Testis (tissue), 3 donors: ENCODE measurements around the gene MIGA2. TPM values are rescaled to one million over a fixed set of nuclear protein-coding genes. Genes with fewer than 3 reads are reported as not detected.

Experiments used
- DNase-seq: peaks from one replicate; pipeline ENCODE4 v3.0.0-alpha.2; 2019
- H3K27ac ChIP-seq, 2 donors: fragments of 200-600 bp; sonication (generic); one replicate each; pipeline ENCODE4 v1.5.1; 2019
- H3K27me3 ChIP-seq: fragments of 200-600 bp; sonication (generic); one replicate; pipeline ENCODE4 v1.5.1; 2019
- H3K36me3 ChIP-seq: fragments of 200-600 bp; sonication (generic); one replicate; pipeline ENCODE4 v1.5.1; 2017; ENCODE audit warnings: low read depth; ENCODE audit errors: missing control alignments
- H3K4me1 ChIP-seq: fragments of 200-600 bp; sonication (generic); one replicate; pipeline ENCODE4 v1.5.1; 2019
- H3K4me3 ChIP-seq, 2 donors: fragments of 200-600 bp; sonication (generic); one replicate each; pipeline ENCODE4 v1.5.1; 2017 to 2019
- H3K9me3 ChIP-seq: fragments of 200-600 bp; sonication (generic); one replicate; pipeline ENCODE4 v1.5.1; 2017
- POLR2A ChIP-seq: fragments of 450-650 bp; IDR thresholded peaks from one replicate; pipeline ENCODE4 v1.6.1; 2017; ENCODE audit warnings: antibody characterized with exemption, mild to moderate bottlenecking, moderate library complexity
- WGBS, 2 donors: methylation state at CpG; one replicate each; pipeline ENCODE4 v1.1.5; 2018; 5-methylcytosine and 5-hydroxymethylcytosine counted together
- intact Hi-C: fragments of 100-400 bp; cut with DNase I; formaldehyde crosslinking; loops from one replicate; pipeline ENCODE4 v1.15.1; 2023; ENCODE audit warnings: low total_unique reads
- polyA plus RNA-seq: library from polyadenylated mRNA; stranded (reverse); fragments of 350-450 nt; fragmentation: Illumina TruSeq; extraction: RNeasy Lipid Tissue Mini Kit (QIAGEN cat#74804); gene quantifications from one replicate; pipeline ENCODE4 v1.2.3, GENCODE V29; 2014; ENCODE audit warnings: low read depth, low replicate concordance; ENCODE audit not compliant: insufficient read depth
- total RNA-seq, 2 donors: library from RNA; depleted of rRNA; stranded (reverse); fragments of >200 nt; gene quantifications; one replicate each; pipeline ENCODE4 v1.2.3, GENCODE V29; 2016
- TF ChIP-seq, protein P1 (sequence below), 3 experiments: fragments of 450-650 bp in 2 of 3; fragments of 200-600 bp in 1 of 3; sonication (generic) in 1 of 3; IDR thresholded peaks; one replicate each; pipeline ENCODE4 v1.5.1; 2016 to 2019; ENCODE audit warnings: antibody characterized with exemption in 3 of 3, mild to moderate bottlenecking in 2 of 3, moderate library complexity in 1 of 3

Gene MIGA2
- total and polyA plus RNA-seq, 3 donors from 2014 or later, result 22.9 to 42.7 (median 42.0) TPM

DNA sequence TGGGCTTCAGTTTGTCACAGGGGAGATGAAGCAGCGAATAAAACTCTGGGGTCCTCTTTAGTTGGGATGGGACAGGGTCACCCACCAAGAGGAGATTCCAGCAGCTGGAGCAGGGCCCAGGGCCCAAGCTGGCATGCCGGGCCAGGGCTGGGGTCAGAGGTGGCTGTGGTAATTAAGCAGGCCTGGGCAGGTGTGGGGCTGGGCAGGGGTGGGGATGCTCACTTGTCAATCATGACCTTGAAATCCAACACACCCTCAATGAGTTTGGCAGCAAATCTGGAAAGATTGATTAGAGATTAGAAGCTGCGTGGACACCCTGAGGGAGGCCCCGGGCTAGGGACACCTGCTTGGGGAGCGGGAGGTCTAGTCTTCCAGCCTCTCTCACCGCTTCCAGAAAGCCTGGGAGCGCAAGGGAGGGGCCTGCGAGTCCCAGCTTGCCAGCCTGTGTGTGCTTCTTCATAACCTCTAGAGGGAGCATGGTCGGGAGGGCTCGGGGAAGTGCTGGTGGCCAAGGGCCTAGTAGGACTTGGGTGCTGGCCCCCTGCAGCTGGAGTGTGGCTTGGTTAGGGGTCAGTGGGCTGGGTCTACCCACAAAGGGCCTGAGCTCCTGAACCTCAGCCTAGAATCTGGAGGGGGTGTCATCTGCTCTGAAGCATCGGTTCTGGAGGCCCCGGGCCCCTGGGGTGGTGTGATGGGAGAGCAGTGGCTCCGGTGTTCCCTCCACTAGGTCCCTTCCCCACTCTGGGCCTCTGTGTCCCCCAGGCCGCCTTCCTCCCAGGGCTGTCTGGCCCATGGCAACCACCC is 66.6 kb downstream of the MIGA2 start:
- no peak for TF ChIP-seq POLR2A
- TF ChIP-seq, protein P1, sequence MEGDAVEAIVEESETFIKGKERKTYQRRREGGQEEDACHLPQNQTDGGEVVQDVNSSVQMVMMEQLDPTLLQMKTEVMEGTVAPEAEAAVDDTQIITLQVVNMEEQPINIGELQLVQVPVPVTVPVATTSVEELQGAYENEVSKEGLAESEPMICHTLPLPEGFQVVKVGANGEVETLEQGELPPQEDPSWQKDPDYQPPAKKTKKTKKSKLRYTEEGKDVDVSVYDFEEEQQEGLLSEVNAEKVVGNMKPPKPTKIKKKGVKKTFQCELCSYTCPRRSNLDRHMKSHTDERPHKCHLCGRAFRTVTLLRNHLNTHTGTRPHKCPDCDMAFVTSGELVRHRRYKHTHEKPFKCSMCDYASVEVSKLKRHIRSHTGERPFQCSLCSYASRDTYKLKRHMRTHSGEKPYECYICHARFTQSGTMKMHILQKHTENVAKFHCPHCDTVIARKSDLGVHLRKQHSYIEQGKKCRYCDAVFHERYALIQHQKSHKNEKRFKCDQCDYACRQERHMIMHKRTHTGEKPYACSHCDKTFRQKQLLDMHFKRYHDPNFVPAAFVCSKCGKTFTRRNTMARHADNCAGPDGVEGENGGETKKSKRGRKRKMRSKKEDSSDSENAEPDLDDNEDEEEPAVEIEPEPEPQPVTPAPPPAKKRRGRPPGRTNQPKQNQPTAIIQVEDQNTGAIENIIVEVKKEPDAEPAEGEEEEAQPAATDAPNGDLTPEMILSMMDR (IDR thresholded peaks at IDR 0.05), result peak in 2 of 3 experiments; percentile 38 to 41
- 64 to 81% methylated on average over 8 to 14 of the region's 14 CpGs for WGBS, 2 donors
- Histone ChIP-seq H3K9me3 (no peaks in the 10 kb centered on the region), H3K27ac (no peak overlapping the region), H3K4me1 (no peaks in the 10 kb centered on the region), H3K4me3 (no peak overlapping the region), H3K36me3 (no peaks in the 10 kb centered on the region), H3K27me3 (no peaks in the 10 kb centered on the region)
- intact Hi-C loops, result no loop called here
- peak; percentile 69 for DNase-seq

DNA sequence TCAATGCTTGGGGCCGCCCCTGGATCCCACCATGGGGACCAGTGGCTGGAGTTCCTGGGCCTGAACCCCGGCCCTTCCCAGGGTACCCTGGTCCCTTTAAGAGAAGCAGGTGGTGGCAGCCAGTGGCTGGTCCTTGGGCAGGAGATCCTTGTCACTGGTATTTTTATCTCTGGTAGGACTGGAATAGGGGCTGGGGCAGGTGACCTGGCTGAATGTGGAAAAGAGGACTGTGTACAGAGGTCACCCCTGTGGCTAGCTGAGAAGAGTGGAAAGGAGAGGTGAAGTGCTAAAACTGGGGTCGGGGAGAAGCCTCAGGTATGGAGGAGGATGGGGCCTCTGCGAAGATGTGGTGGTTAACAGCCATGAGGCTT is 67.2 kb downstream of the MIGA2 start:
- Histone ChIP-seq H3K27me3 (no peaks in the 10 kb centered on the region), H3K9me3 (no peaks in the 10 kb centered on the region), H3K36me3 (no peaks in the 10 kb centered on the region), H3K4me1 (no peaks in the 10 kb centered on the region), H3K27ac (no peak overlapping the region), H3K4me3 (no peak overlapping the region)
- TF ChIP-seq, protein P1 (IDR thresholded peaks at IDR 0.05), result no peak
- no peak for TF ChIP-seq POLR2A
- WGBS, 2 donors, result 87 to 91% methylated on average over 3 to 4 of the region's 4 CpGs
- no peak for DNase-seq
- intact Hi-C loops, result no loop called here

DNA sequence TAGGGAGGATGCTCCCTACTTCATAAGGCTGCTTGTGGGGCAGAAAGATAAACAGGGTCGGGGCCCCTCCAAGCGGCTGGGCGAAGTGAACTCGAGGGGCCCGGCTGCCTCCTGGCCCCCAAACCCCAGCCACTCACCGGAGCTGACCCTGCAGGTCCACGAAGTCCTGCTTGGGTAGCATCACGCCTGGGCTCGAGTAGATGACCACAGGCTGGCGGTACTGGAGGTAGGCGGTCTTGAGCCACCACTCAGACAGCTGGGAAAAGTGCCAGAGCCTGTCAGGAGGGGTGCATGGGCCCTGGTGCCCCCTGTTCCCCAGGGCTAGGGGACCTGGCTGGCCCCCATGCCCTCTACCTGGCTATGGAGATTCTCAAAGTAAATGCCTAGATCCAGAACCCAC is 67.6 kb downstream of the MIGA2 start:
- no peaks in the 10 kb centered on the region for H3K9me3 ChIP-seq
- H3K27ac ChIP-seq, result no peak overlapping the region
- intact Hi-C loops, result no loop called here
- no peak overlapping the region for H3K4me3 ChIP-seq
- H3K36me3 ChIP-seq, result no peaks in the 10 kb centered on the region
- DNase-seq, result no peak
- no peaks in the 10 kb centered on the region for H3K27me3 ChIP-seq
- H3K4me1 ChIP-seq, result no peaks in the 10 kb centered on the region
- WGBS, 2 donors, result 89 to 91% methylated on average over 7 to 11 of the region's 11 CpGs
- TF ChIP-seq, protein P1 (IDR thresholded peaks at IDR 0.05), result no peak
- no peak for TF ChIP-seq POLR2A

DNA sequence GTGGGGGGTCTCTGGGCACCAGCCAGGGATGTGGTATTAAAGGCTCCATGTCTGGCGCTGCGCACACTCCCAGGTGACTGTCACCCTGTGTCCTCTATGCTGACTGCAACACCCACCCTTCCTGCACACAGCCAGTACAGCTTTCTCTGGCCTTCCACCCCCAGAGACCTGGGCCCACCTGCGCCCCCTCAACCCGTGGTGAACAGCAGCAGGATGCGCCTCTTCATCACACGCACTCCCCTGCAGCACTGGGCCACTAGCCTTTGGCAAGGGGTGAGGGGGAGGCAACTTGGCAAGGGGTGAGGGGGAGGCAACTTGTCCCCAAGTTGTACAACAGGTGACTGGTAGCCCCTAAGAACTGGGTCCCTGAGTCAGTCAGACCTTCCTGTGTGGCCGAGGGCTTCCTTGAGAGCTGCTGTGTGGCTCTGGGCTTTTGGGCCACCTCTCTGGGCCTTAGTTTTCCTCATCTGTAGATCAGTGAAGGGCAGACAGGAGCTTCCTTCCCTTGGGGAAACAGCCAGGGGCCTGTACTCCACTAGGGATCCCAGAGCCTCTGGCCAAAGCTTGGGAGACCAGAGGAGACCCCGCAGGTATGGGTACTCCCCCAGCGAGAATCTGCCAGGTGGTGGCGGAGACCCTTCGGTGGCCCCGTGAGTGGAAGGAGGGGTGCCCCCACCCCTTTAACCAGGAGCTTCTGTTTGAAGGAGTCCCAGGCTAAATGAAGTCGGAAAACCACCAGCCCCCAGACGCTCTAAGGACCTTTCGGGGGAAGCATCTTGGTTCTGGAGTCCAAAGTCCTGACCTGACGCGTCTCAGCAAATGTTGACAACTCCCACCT is 69.7 kb downstream of the MIGA2 start:
- no peaks in the 10 kb centered on the region for H3K9me3 ChIP-seq
- no peak overlapping the region for H3K27ac ChIP-seq
- intact Hi-C loops, result no loop called here
- H3K4me3 ChIP-seq, result no peak overlapping the region
- H3K36me3 ChIP-seq, result no peaks in the 10 kb centered on the region
- no peaks in the 10 kb centered on the region for H3K27me3 ChIP-seq
- H3K4me1 ChIP-seq, result peaks cover 8% of the 10 kb centered on the region
- WGBS, 2 donors, result 90 to 92% methylated on average over 10 to 17 of the region's 17 CpGs
- TF ChIP-seq POLR2A, result no peak
- TF ChIP-seq, protein P1 (IDR thresholded peaks at IDR 0.05), result no peak
- no peak for DNase-seq
